GM18498 (cell line): Measurements from ENCODE around the gene FANCE.

ENCODE experiments used
- ATAC-seq: cut with Tn5 transposase; IDR thresholded peaks from one replicate; pipeline ENCODE4 v1.9.1; 2021; ENCODE audit warnings: mild to moderate bottlenecking, moderate library complexity; ENCODE audit not compliant: unreplicated experiment

Gene FANCE

GRCh38 chr6:35452183-35453090, at the start of gene FANCE:
FANCE (plus strand) TSS chr6:35452338; CDS start chr6:35452546, 208 bp downstream.
- ATAC-seq: peak; percentile 90

GRCh38 chr6:35402856-35403191, 49.3 kb upstream of the FANCE start:
- ATAC-seq: no peak

- no peak for ATAC-seq
Measured at GRCh38 chr6:35403544-35404442, 48.3 kb upstream of the FANCE start.

GRCh38 chr6:35406711-35407485, 45.2 kb upstream of the FANCE start:
- no peak for ATAC-seq

- ATAC-seq: no peak
Measured at GRCh38 chr6:35409245-35409644, 42.9 kb upstream of the FANCE start.

- ATAC-seq: no peak
Measured at GRCh38 chr6:35410131-35410530, 42.0 kb upstream of the FANCE start.

GRCh38 chr6:35411066-35411465, 41.1 kb upstream of the FANCE start:
- no peak for ATAC-seq

GRCh38 chr6:35412102-35412501, 40.0 kb upstream of the FANCE start:
- ATAC-seq: no peak

GRCh38 chr6:35413911-35414310, 38.2 kb upstream of the FANCE start:
- no peak for ATAC-seq

GRCh38 chr6:35415065-35415891, 36.9 kb upstream of the FANCE start:
- ATAC-seq: no peak

- no peak for ATAC-seq
Measured at GRCh38 chr6:35417979-35418661, 34.0 kb upstream of the FANCE start.

GRCh38 chr6:35419417-35419816, 32.7 kb upstream of the FANCE start:
- no peak for ATAC-seq

GRCh38 chr6:35419961-35420360, 32.2 kb upstream of the FANCE start:
- no peak for ATAC-seq

- no peak for ATAC-seq
Measured at GRCh38 chr6:35425284-35425683, 26.9 kb upstream of the FANCE start.

GRCh38 chr6:35426074-35426473, 26.1 kb upstream of the FANCE start:
- ATAC-seq: no peak

GRCh38 chr6:35427435-35427834, 24.7 kb upstream of the FANCE start:
- ATAC-seq: no peak

- no peak for ATAC-seq
Measured at GRCh38 chr6:35427851-35428321, 24.3 kb upstream of the FANCE start.

GRCh38 chr6:35428421-35429149, 23.6 kb upstream of the FANCE start:
- ATAC-seq: no peak

GRCh38 chr6:35429463-35429862, 22.7 kb upstream of the FANCE start:
- no peak for ATAC-seq
